KMS-11 (cell line): Measurements from ENCODE around the gene BCAP31.

Experiments used
- H2AFZ ChIP-seq: fragments of 200-600 bp; sonication (generic); 2 replicates; pipeline ENCODE4 v1.6.1; 2016; ENCODE audit warnings: antibody characterized with exemption, mixed run types, low read depth
- H3K27ac ChIP-seq: fragments of 200-600 bp; sonication (generic); 2 replicates; pipeline ENCODE4 v1.6.1; 2016; ENCODE audit warnings: mild to moderate bottlenecking, mixed run types
- H3K27me3 ChIP-seq: fragments of 200-600 bp; sonication (generic); 2 replicates; pipeline ENCODE4 v1.6.1; 2017; ENCODE audit warnings: mild to moderate bottlenecking, low read depth, mixed run types, moderate library complexity; ENCODE audit not compliant: insufficient read depth
- H3K36me3 ChIP-seq: fragments of 200-600 bp; sonication (generic); 2 replicates; pipeline ENCODE4 v1.6.1; 2017; ENCODE audit warnings: mild to moderate bottlenecking, mixed run types; ENCODE audit not compliant: insufficient read depth
- H3K4me1 ChIP-seq: fragments of 200-600 bp; sonication (generic); 2 replicates; pipeline ENCODE4 v1.6.1; 2016; ENCODE audit warnings: mild to moderate bottlenecking, low read depth, mixed run types; ENCODE audit not compliant: poor library complexity, severe bottlenecking
- H3K4me2 ChIP-seq: fragments of 200-600 bp; sonication (generic); 2 replicates; pipeline ENCODE4 v1.7.0; 2016; ENCODE audit warnings: mild to moderate bottlenecking, mixed run types
- H3K4me3 ChIP-seq: fragments of 200-600 bp; sonication (generic); IDR thresholded peaks from 2 replicates; pipeline ENCODE4 v1.6.1; 2017; ENCODE audit warnings: low read depth, low read length, mixed read lengths; ENCODE audit not compliant: insufficient read depth
- H3K79me2 ChIP-seq: fragments of 200-600 bp; sonication (generic); 2 replicates; pipeline ENCODE4 v1.6.1; 2016; ENCODE audit warnings: low read depth, mixed run types; ENCODE audit not compliant: insufficient read depth
- H3K9ac ChIP-seq: fragments of 200-600 bp; sonication (generic); 2 replicates; pipeline ENCODE4 v1.6.1; 2016; ENCODE audit warnings: mild to moderate bottlenecking, mixed run types
- H4K20me1 ChIP-seq: fragments of 200-600 bp; sonication (generic); 2 replicates; pipeline ENCODE4 v1.6.1; 2016; ENCODE audit warnings: mild to moderate bottlenecking, mixed run types; ENCODE audit not compliant: insufficient read depth
- TF ChIP-seq, protein P1 (sequence below): fragments of 200-600 bp; sonication (generic); conservative IDR thresholded peaks from 2 replicates; pipeline ENCODE4 v1.6.1; 2017; ENCODE audit warnings: low read depth, mild to moderate bottlenecking, antibody characterized with exemption, low read length, moderate library complexity, mixed read lengths

BCAP31 gene

DNA sequence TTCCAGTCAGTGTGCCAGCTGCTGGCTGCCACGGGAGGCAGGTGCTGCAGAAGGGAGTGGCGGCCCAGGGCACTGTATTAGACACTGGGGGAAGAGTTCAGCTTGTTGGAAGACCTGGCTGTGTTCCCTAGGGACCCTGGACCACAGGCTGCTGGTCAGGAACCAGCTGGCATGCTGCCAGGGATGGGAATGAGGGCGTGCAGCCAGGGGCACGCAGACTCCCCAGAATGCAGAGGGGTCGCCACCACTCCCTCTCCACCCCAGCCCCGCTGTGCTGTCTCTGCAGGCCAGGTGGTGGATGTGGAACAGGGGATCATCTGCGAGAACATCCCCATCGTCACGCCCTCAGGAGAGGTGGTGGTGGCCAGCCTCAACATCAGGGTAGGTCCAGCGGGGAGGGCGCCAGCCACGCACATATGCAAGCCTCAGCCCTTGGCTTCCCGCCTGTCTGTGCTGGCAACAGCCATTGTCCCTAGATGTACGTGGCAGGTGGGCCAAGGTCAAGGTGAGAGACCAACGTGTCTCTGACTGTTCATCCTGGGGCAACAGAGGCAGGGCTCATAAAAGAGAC is 12.8 kb upstream of the BCAP31 start:
- no peak overlapping the region for H2AFZ ChIP-seq
- H3K79me2 ChIP-seq = no peaks in the 10 kb centered on the region
- no peak overlapping the region for H3K4me2 ChIP-seq
- no peaks in the 10 kb centered on the region for H3K4me1 ChIP-seq
- H3K27ac ChIP-seq = no peak overlapping the region
- no peaks in the 10 kb centered on the region for H3K27me3 ChIP-seq
- H4K20me1 ChIP-seq = no peaks in the 10 kb centered on the region
- TF ChIP-seq, protein P1, sequence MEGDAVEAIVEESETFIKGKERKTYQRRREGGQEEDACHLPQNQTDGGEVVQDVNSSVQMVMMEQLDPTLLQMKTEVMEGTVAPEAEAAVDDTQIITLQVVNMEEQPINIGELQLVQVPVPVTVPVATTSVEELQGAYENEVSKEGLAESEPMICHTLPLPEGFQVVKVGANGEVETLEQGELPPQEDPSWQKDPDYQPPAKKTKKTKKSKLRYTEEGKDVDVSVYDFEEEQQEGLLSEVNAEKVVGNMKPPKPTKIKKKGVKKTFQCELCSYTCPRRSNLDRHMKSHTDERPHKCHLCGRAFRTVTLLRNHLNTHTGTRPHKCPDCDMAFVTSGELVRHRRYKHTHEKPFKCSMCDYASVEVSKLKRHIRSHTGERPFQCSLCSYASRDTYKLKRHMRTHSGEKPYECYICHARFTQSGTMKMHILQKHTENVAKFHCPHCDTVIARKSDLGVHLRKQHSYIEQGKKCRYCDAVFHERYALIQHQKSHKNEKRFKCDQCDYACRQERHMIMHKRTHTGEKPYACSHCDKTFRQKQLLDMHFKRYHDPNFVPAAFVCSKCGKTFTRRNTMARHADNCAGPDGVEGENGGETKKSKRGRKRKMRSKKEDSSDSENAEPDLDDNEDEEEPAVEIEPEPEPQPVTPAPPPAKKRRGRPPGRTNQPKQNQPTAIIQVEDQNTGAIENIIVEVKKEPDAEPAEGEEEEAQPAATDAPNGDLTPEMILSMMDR = no peak
- H3K36me3 ChIP-seq = no peaks in the 10 kb centered on the region
- H3K9ac ChIP-seq = no peak overlapping the region
- no peak overlapping the region for H3K4me3 ChIP-seq

DNA sequence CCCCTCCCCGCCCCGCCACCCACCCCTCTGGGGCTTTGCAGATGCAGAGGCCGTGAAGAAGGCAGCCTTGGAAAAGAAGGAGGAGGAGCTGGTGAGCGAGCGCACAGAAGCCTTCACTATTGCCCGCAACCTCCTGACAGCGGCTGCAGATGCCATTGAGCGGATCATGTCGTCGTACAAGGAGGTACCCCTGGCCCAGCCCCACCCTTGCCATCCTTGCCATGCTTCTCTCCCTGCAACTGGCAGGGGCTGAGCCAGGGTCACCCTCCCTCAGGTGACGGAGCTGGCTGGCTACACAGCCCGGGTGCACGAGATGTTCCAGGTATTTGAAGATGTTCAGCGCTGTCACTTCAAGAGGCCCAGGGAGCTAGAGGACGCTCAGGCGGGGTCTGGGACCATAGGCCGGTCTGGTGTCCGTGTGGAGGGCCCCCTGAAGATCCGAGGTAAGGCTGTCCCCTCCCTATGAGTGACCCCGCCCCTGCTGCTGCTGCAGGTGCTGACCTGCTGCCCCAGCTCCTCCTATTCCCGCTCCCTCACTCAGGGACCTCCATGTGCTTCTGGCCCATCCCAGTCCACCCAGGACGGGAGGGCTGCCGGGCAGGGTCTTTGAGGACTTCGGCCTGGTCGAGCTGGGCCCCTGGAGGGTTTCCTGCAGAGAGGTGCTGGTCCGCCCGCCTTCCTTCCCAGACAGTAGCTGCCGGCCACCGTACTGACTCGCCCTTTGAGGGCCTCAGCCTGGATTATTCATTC is 12.1 kb upstream of the BCAP31 start:
- Histone ChIP-seq H3K27me3 (no peaks in the 10 kb centered on the region), H3K27ac (no peak overlapping the region), H4K20me1 (no peaks in the 10 kb centered on the region), H3K4me3 (no peak overlapping the region), H3K4me2 (no peak overlapping the region), H3K36me3 (no peaks in the 10 kb centered on the region), H3K4me1 (peaks cover 3% of the 10 kb centered on the region), H3K79me2 (no peaks in the 10 kb centered on the region), H3K9ac (no peak overlapping the region), H2AFZ (no peak overlapping the region)
- TF ChIP-seq, protein P1 = no peak

DNA sequence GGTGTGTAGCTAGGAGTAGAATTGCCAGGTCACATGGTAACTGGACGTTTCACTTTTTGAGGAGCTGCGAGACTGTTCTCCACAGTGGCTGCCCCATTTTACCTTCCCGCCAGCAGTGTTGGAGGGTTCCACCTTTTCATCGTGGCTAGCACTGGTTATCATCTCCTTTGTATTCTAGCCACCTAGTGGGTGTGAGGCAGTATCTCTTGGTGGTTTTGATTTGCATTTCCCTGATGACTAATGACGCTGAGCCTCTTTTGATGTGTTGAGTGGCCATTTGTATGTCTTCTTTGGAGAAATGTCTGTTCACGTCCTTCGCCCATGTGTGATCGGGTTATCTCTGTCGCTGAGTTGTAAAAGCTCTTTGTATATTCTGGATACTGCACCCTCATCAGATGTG is 11.1 kb upstream of the BCAP31 start:
- no peaks in the 10 kb centered on the region for H3K79me2 ChIP-seq
- peaks cover 10% of the 10 kb centered on the region for H3K4me1 ChIP-seq
- no peak overlapping the region for H3K4me3 ChIP-seq
- H3K9ac ChIP-seq = no peak overlapping the region
- TF ChIP-seq, protein P1 = no peak
- H3K36me3 ChIP-seq = no peaks in the 10 kb centered on the region
- H4K20me1 ChIP-seq = no peaks in the 10 kb centered on the region
- H2AFZ ChIP-seq = no peak overlapping the region
- H3K27me3 ChIP-seq = no peaks in the 10 kb centered on the region
- H3K27ac ChIP-seq = no peak overlapping the region
- H3K4me2 ChIP-seq = no peak overlapping the region

DNA sequence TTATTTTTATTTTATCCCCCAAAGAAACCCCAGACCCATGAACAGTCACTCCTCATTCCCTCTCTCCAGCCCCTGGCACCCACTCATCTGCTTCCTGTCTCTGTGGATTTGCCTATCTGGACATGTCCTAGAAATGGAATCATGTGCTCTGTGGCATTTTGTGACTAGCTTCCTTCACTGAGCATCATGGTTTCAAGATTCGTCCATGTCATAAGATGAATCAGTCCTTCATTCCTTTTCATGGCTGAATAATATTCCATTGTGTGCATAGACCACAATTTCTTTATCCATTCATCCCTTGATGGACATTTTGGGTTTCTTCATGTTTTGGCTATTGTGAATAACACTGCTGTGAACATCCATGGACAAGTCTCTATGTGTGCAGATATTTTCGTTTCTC is 10.7 kb upstream of the BCAP31 start:
- TF ChIP-seq, protein P1 = no peak
- no peak overlapping the region for H3K4me2 ChIP-seq
- no peaks in the 10 kb centered on the region for H3K79me2 ChIP-seq
- no peak overlapping the region for H2AFZ ChIP-seq
- H3K27ac ChIP-seq = no peak overlapping the region
- peaks cover 10% of the 10 kb centered on the region for H3K4me1 ChIP-seq
- H3K27me3 ChIP-seq = no peaks in the 10 kb centered on the region
- H3K4me3 ChIP-seq = no peak overlapping the region
- H4K20me1 ChIP-seq = no peaks in the 10 kb centered on the region
- no peak overlapping the region for H3K9ac ChIP-seq
- H3K36me3 ChIP-seq = no peaks in the 10 kb centered on the region
